CD4-positive, alpha-beta T cell treated with Interferon alpha-2 for 1 hour (primary cell): ENCODE results near the gene FBXL16.
A peak's percentile ranks its signal among the peaks of the same experiment; 100 is the strongest.

ENCODE experiments used
- DNase-seq, 2 donors: peaks; one replicate each; pipeline ENCODE4 v3.0.0-alpha.2; 2020 to 2022

The FBXL16 gene

DNA sequence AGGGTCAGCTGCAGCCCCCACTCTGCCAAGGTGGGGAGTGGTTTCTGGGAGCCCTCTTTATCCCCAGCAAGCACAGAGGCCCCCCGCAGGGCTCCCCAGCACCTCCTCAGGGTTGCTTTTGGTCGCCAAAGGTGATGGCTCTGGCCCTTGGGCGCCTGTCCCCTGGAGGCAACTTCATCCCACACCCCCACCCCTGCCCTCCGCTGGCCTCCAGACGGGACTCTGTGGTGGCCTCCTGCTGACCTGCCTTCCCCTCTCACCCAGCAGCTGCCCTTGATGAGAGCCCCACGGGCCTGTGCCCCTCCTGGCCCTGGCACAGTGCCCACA lies 45.5 kb downstream of the FBXL16 start:
- DNase-seq = no peak

DNA sequence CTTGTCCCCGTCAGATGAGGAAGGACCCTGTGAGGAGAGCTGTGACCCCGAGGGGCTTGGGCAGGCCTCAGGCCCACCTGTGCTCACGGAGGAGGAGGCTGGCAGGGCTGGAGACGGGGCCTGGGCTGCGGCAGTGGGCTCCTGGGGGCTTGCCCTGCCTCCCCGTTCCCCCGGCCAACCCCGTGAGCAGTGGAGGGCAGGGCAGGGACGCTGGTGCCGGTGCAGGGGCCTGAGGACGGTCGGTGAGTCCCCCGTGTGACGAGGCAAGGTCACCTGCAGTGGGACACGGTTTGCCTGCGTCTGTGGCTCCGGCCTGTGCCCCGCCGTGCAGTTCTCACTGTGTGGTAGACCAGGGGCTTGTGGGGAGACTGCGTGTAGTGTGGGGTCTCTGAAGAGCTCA lies 46.0 kb downstream of the FBXL16 start:
- no peak for DNase-seq

DNA sequence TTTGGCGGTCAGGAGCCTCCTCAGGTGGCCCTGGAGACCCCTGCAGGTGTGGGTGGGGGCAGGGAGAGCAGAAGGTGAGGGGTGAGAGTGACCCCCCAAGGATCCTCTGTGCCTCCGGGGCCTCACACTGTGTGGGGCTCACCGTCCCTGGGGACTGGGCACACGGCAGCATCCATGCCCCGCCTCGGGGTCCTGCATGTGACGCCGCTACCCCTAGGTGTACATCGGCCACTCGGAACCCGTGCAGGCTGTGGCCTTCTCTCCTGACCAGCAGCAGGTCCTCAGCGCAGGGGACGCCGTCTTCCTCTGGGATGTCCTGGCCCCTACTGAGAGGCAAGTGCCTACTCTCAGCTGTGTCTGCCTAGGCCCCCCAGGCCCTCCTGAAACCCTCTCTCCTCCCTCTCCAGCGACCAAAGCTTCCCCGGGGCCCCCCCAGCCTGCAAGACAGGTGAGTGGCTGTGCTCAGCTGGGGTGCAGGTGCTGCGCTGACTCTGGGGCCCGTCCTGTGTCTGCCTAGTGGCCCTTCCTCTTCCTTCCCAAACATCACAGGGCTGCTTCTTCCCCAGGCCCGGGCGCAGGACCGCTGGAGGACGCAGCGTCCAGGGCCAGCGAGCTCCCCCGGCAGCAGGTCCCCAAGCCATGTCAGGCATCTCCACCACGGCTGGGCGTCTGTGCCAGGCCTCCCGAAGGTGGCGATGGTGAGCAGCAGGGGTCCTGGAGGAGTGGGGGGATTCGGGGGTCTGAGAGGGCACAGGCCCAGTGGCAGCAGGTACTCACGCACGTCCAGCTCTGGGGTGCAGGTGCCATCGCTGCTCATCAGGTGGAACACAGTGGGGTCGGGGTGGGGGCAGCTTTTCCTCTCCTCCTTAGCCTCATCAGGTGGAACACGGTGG lies 46.7 kb downstream of the FBXL16 start:
- DNase-seq = no peak

DNA sequence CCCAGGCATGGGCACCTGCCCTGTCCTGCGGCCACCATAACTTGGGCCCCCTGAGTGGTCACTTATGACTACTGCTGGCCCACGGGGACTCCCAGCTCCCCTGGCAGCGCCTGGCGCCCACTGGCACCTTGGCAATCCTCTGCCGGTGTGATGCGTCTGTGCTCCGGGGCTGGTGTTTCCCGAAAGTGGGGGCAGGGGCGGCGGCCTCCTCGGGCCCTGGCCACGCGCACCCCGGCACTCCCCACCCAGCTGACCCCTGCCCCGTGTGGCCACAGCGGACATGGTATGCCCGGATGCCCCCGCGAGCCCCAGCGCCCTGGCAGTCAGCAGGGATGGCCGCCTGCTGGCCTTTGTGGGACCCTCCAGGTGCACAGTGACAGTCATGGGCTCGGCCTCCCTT lies 48.1 kb downstream of the FBXL16 start:
- DNase-seq = no peak

DNA sequence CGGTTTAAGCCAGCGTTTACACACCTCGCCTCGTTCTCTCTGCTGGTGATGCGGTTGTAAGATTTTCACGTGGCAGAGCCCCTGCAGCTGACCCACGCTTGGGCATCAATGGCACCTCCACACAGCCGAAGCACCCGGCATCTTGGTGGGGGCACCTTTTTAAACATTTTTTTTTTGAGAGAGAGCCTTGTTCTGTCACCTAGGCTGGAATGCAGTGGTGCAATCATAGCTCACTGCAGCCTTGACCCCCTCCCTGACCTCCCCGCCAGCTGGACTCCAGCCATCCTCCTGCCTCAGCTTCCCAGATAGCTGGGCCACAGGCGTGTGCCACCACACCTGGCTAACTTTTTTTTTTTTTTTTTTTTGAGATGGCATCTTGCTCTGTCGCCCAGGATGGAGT lies 51.6 kb downstream of the FBXL16 start:
- DNase-seq = no peak

DNA sequence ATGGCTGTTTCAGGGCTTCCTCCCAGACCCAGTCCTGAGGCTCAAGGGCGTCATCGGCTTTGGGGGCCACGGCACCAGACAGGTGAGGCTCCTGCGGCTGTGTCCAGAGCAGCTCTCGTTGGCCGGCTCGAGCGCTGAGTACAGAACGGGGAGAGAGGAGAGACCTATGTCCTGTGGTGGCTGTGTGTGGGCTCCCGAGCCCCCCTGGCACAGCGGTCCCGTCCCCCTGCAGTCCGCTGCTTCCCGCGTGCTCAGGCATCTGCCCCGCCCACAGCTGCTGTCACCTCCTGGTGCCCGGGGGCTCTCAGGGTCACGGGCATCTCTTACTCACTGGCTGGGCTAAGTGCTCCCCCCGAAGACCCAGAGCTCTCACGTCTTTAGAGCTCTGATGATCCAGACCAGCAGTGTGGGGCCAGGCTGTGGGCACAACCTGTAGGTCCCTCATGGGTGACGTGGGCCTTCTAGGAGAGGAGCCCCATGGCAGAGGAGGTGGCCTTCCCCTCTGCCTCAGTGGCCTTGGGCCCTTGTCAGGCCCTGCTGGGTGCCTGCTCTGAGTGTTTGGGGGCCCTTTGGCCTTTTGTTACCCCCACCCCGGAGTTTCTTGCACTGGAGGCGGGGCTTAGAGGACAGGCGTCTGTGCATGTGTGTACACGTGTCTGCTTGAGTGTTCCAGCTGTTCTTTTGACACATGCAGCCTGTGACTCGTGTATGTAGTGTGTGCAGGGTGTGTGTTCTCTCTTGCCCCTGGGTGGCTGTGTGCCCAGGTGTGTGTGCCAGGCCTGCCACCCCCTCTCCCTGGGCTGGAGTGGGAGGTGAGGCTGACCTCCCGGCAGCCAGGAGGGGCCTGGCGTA lies 52.9 kb downstream of the FBXL16 start:
- DNase-seq = no peak

DNA sequence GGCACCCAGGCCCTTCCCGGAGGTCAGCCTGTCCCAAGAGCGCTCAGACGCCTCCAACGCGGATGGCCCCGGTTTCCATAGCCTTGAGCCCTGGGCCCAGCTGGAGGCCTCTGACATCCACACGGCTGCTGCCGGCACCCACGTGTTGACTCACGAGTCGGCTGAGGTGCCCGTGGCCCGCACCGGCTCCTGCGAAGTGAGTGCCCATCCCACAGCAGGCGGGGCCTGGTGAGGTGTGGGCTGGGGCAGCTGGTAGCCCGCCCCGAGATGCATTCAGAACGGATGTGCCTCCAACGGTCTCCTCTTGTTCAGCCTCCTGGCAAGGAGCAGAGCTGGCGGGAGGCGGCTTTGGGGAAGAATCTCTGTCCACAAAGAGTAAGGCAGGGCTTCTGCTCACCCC lies 53.8 kb downstream of the FBXL16 start:
- no peak for DNase-seq

DNA sequence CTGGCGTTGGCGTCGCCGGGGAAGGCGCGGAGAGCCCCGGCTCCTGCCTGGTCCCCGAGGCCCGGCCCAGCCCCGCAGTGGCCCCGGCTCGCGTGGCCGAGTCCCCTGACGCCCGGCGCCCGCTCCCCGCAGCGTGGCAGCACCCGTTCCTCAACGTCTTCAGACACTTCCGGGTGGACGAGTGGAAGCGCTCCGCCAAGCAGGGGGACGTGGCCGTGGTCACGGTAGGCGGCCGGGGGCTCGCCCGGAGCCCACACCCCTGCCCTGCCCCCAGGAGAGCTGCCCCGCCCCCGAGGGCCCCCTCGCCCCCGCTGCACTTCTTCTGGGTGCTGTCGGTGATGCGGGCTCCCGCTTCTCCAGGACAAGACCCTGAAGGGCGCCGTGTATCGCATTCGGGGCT lies 56.0 kb downstream of the FBXL16 start:
- no peak for DNase-seq

DNA sequence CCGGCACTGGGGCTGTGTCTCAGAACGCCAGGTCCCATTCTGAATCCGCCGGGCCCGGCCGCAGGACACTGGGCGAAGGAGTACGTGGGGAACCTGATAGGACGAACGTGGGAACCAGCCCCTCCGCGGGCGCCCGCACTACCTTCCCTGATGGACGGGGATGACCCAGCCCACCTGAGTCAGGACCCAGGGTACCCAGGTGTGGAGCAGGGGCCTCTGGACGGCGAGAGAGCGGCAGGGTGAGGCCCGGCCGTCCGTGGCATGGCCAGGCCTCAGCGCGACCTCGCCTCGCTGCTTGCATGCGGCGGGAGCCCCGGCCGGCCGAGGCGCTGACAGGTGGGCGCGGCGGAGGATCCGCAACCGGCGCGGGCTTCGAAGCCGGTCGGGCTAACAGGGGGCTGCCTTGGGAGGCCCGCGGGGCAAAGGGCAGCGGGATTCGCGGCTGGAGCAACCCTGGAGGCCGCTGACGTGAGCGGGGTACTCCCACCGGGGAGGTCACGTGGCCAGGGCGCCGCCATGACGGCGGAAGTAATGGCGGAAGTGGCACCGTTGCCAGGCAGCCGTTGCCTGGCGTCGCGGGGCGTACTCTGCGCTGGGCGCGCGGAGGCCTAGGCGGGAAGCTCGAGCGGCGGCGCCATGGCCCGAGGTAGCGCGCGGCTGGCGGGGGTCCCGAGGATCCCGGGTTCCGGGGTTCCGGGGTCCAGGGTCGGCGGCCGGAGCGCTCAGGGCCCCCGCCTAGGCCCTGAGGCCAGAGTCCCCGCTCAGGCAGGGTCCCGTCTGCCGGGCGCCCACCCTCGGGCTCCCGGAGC lies 56.6 kb downstream of the FBXL16 start, which contains the start of gene WDR90:
Gene WDR90 (plus strand): TSS at position 585 of the 809 bp plus-strand sequence. CDS start 52 bp downstream, at position 637.
- DNase-seq = peak; percentile 86 to 91

DNA sequence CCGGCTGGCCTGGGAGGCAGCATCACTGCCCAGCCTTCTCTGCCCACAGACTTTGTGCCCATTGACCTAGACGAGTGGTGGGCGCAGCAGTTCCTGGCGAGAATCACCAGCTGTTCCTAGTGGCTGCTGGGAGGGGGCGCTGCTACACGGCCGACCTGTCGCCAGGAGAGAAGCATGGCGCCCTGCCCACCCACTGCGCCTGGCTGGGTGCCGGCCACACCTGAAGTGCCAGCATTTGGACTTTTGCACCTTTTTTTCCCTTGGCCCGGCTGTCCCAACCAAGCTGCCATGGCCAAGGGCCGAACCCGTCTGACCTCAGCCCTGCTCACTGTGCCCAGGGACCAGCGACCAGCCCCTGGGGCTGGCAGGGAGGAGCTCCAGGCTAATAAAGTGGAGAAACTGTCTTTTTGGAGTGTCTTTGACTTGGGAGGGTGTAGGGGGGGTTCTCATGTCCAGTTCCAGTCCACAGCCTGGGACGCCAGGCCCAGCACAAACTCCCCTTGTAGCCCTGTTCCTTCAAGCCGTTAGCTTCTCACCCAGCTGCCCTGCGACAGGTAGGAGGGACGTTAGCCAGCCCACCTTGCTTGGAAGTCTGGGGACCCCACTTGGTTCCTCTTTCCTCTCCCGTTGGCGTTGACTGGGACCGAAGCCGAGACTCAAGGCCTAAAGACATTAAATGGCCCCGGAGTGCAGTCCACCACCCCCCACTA lies 57.4 kb downstream of the FBXL16 start:
- DNase-seq = peak in 1 of 2 donors; percentile 40

DNA sequence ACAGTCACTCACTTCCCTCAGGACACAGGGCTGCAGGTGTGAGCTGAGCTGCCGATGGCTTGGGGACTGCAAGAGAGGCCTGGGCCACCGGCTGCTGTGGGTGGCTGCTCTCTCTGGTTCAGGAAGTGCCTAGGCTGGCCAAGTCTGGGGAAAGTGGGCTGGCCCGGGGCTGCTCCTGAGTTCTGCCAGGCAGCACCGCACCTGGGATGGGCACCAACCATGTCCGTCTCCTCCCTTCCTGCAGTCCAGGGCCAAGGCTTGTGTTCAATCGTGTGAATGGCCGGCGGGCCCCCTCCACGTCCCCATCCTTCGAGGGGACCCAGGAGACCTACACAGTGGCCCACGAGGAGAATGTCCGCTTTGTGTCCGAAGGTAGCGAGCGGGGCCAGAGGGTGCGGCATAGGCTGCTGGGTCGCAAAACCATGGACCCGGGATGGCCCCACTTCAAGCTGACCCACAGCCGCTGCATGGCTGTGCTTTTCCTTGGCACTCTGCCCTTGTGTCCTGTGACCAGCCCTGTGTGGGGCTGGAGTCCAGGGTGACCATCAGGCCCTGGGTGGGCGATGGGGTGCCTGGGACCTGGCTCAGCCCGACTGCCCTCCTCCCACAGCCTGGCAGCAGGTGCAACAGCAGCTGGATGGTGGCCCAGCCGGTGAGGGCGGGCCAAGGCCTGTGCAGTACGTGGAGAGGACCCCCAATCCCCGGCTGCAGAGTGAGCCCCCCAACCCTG lies 58.3 kb downstream of the FBXL16 start:
- DNase-seq = no peak

DNA sequence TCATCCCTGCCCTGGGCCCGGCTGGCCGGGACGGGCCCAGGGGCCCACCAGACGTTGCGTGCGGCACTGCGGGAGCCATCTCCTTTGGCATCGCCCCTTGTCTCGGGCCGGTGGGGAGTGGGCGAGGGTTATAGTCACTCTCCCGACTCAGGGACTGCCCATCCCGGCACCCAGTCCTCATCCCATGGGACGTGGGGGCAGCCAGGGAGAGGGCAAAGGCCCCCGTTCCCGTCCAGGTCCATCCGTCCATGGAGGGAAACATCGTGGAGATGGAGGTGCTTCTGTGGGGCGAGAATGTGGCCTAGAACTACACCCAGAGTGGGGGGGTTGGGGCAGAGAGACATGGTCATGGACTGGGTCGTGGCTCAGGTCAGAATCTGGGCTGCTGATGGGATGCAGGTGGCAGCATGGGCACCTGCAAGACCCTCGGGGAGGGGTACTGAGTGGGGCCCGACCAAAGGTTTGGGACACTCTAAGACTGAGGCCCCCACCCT lies 58.9 kb downstream of the FBXL16 start:
- DNase-seq = no peak

DNA sequence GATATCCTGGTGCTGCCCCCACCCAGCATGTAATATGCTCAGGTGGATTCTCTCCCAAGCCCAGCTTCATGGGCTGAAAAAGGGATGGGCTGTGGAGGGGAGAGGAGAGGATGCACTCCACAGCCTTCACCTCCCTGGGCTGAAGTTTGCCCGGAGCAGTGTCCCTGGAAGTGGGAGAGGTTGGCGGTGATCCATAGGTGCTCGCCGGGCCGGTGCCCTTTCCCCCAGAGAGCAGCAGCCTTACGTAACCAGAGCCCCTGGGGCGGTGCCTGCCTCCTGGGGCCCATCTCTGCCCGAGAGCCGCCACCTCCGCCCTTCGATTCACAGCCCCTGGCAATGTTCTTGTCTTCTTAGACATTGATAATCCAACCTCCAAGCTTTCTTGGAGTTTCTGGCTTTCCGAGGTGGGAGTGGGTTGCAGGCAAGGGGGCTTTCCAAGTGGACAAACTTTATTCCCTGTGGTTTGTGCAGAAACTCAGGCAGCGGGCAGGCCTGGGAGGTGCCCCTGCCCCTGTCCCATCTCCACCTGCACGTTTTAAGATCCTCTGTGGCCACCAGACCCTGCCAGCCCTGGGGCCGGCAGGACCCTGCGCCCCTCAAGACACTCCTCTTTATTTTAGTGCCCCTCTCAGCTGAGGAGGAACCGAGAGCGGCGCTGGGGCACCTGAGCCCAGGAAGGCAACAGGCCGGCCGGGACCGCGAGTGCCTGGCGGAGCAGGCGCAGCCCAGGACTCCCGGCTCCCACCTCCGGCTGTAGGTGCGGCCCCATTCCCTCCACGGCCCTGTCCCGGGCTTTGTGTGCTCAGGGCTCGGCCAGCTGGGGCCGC lies 59.5 kb downstream of the FBXL16 start:
- no peak for DNase-seq

DNA sequence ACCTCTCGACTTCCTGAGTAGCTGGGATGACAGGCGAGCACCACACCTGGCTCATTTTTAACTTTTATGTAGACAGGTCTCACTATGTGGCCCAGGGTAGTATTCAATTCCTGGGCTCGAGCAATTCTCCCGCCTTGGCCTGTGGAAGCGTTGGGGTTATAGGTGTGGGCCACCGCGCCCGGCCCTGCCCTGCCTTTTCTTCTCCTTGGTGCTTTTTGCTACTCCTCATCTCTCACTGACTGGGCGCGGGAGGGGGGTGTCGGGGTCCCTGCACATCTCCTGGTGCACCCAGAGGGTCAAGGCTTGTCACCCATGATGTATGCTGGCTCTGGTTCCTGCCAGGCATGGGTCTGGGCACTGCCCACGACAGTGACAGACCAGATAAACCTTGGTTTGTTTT lies 61.0 kb downstream of the FBXL16 start:
- no peak for DNase-seq

DNA sequence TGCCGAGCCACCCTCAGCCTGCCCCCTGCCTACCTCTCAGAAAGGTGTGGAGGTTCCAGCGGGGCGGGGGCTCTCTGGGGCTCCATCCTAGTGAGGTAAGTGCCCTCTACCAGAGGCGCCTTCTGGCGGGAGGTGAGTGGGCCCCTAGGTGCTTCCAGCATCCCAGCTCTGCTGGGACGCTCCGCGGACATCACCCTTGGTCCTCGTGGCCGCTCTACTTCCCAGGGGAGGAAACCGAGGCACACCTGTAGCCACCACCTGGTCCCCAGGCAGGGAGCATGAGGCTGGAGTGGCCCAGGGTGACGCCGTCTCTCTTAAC lies 62.6 kb downstream of the FBXL16 start:
- no peak for DNase-seq
